CD4-positive, alpha-beta T cell treated with Interleukin-4 for 4 hours (primary cell): ENCODE results near the gene MMD.
"Not testable (repeated sequence)": the region's sequence is repeated elsewhere in the genome, so short reads cannot be mapped to it uniquely, and the experiment has no call there.

ENCODE experiments used
- DNase-seq: peaks from one replicate; pipeline ENCODE4 v3.0.0-alpha.2; 2020

MMD gene

GRCh38 chr17:55418369-55419268, 3.0 kb downstream of the MMD start:
- no peak for DNase-seq

- no peak for DNase-seq
These were observed 4.0 kb downstream of the MMD start for GRCh38 chr17:55417411-55418268.

DNA sequence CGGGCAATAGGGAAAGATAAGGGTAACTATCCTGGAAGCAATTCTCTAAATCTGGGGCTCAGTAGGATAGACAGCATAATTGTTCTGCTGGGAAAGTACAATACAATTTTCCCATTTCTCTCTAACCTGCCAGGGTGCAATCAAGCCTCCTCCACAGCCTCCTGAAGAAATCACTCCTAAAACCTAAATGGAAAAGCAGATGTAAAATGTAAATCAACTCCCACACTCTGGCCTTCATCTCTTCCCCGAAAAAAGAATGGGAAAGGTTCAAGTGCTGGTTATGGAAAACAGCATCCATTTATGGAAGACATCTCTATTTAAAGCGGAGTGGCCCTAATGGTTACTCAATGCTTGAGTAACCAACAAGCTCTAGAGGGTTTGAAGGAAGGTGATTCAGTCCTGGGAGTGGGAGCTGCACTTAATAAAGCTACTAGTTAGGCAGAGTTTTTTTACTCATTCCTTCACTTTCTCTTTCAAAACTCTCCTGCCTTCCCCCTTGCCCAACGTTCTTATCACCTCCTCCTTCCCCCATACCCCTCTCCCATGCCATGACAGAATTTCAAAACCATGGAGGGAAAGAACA, 5.1 kb downstream of the MMD start:
- DNase-seq, result no peak

DNA sequence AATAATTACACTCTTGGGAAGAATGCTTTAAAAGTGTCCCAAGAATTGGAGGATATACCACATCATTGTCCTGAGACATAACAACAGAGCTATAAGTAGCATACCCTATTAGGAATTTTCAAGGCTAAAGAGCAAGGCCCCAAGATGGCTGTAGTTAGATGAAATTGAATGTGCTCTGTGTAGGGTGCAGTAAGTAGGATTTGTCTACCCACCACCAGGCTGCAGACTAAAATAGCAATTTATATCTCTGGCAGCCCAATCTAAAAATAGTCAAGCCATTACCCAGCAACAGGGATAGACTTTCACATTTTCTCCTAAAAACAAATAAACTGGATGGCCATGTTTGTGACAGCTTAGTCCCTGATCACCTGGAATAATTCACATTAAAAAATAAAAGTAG, 5.6 kb downstream of the MMD start:
- DNase-seq, result no peak

- no peak for DNase-seq
These were observed 6.7 kb downstream of the MMD start for GRCh38 chr17:55414983-55415382.

DNA sequence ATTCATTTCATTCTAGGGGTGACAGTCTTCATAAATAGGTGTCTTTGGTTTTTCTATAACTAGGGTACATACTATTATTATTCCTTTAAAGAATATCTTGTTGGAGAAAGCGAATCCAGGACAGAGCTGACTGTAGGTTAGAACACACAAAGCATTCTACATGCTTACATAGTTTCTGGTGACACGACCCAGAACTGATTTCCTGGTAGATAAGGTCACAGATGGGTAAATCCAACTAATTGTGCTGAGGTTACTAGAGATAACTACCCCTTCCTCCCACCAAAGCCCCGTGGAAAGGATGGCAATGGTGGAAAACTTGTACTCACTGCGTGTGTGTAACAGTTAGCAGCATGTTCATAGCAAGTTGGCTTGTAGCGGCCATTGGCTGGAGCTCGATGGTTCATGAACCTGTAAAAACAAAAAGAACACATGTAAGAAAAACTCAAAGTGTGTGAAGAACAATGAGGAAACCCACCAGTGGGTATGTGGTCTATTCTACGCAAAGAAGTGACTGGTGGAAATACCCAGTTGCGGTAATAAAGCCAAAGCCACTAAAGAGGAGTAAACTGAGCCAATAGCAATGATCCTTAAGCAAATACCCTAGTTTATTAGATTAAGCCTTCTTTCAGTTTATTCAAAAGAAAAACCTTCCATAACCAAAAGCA, 7.7 kb downstream of the MMD start:
- DNase-seq, result peak; percentile 5

DNA sequence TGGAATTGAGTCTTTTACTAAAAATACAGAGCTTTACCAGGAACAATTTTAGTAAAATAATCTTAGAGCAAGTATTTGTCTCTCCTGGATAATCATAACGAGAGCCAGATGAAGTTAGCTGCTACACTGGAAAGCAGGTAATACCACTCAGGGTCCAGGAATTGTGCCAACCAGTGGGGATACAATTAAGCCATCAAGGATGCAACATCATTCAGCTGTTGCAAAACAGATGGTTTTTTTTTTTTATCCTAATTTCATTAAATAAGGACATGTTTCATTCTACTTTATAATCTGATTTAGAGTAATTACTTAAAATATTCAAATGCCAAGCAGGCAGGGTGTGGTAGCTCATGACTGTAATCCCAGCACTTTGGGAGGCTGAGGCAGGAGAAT, 10.2 kb downstream of the MMD start:
- DNase-seq, result no peak

GRCh38 chr17:55410722-55411462, 10.7 kb downstream of the MMD start:
- no peak for DNase-seq

- no peak for DNase-seq
These were observed 12.4 kb downstream of the MMD start for GRCh38 chr17:55409030-55409800.

GRCh38 chr17:55407641-55408566, 13.7 kb downstream of the MMD start:
- no peak for DNase-seq

GRCh38 chr17:55405600-55405999, 16.0 kb downstream of the MMD start:
- no peak for DNase-seq

GRCh38 chr17:55404197-55404596, 17.4 kb downstream of the MMD start:
- not testable (repeated sequence) for DNase-seq

GRCh38 chr17:55402374-55402773, 19.3 kb downstream of the MMD start:
- no peak for DNase-seq

GRCh38 chr17:55398689-55399088, 22.9 kb downstream of the MMD start:
- no peak for DNase-seq

DNA sequence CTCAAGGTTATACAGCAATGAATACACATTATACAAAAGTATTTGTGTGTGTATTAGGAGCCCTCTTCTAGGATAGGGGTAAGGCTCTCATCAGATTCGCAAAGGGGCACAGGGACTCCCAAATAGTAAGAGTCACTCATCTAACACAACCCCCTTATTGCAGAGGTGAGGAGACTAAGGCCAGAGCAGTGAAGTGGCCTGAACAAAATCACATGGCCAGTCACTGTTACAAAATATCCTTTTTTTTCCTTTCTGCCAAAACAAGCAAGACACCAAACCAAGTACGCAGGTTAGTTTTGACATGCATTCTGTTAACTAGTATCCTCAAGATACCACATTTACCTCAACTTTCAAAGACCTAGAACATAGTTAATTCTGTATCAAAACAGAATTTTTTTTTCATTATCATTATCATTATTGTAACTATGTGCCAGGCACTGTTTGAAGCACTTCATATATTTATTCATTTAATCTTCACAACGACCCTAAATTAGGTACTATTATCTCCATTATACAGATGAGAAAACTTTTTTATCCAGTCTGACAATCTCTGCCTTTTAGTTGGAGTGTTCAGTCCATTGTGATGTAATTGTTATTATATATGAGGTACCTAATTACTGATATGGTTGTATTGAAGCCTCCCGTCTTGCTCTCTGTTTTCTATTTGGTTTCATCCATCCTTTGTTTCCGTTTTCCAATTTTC, 25.7 kb downstream of the MMD start:
- no peak for DNase-seq

GRCh38 chr17:55394357-55395021, 27.1 kb downstream of the MMD start:
- DNase-seq, result no peak

- no peak for DNase-seq
These were observed 29.7 kb downstream of the MMD start for GRCh38 chr17:55391764-55392467.

DNA sequence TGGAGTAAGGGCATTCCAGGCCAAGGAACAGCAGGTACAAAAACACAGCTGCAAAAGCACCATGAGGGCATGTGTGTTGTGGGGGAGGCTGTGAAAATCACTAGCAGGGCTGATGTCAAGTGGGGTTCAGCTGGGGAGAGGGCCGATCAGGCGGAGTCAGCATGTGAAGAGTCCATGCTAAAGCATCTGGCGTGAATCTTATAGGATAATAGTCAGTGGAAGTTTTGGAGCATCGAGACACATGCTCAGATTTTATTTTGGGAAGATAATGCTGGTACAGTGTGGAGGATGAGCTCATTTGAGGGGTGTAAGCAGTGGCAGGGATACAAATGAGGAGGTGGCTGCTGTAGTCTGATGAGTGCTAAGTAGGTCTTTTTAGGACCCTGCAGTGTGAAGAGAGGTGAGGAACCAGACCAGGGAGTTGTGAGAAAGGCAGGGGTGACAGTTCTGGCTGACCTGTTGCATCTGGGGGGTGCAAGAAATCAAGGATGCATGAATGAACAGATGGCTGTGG, 30.3 kb downstream of the MMD start:
- no peak for DNase-seq
